Right renal cortex interstitium (tissue), 3 donors: ENCODE results near the gene COG5. TPM values are rescaled to one million over a fixed set of nuclear protein-coding genes. Genes with fewer than 3 reads are reported as not detected.
A peak's percentile ranks its signal among the peaks of the same experiment; 100 is the strongest.
"Not testable (repeated sequence)": the region's sequence is repeated elsewhere in the genome, so short reads cannot be mapped to it uniquely, and the experiment has no call there.

Experiments
- DNase-seq, 3 donors: peaks; one replicate each; pipeline ENCODE4 v3.0.0-alpha.2; 2013; ENCODE audit warnings: low read depth in 3 of 3, low spot score in 2 of 3
- polyA plus RNA-seq, 3 donors: library from polyadenylated mRNA; unstranded; fragments of 120-200 nt; gene quantifications; one replicate each; pipeline ENCODE4 v1.2.1, GENCODE V29; 2013; ENCODE audit not compliant: insufficient read length in 3 of 3

COG5 gene
- polyA plus RNA-seq, 3 donors = 31.1 to 44.2 (median 33.2) TPM

DNA sequence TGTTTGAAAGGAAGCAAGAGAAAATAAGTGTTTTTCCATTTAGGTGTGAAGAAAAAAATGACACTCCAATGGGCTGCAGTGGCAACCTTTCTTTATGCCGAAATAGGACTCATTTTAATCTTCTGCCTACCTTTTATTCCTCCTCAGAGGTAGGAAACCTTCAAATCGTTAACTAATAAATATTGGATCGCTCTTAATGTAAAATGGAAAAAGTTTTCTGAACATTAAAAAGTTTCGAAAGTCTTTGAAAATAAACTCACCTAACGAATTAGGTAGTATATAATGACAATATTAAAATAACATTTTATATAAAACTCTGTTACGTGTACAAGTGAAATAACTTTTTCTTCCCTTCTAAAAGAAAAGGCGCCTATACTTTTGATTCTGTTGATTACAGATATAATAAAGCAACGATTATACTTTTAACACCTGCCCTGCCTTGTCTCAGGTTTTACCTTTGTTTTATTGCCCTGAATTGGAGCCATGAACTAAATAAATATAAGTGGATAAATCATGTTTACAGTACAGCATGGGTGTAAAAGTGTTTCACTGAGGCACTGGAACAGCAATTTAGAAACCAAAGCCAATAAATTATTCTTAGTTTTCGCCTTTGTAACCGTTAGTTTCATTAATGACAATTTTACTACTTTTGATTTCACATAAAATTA, 17.1 kb upstream of the COG5 start:
- DNase-seq = no peak

GRCh38 chr7:107579885-107580715, 16.4 kb upstream of the COG5 start, which contains the start of gene BCAP29:
TSS of gene BCAP29 (plus strand) at chr7:107580246. CDS start at chr7:107580773, 527 bp downstream.
- no peak for DNase-seq

GRCh38 chr7:107579554-107579884, 15.8 kb upstream of the COG5 start:
- DNase-seq = no peak

DNA sequence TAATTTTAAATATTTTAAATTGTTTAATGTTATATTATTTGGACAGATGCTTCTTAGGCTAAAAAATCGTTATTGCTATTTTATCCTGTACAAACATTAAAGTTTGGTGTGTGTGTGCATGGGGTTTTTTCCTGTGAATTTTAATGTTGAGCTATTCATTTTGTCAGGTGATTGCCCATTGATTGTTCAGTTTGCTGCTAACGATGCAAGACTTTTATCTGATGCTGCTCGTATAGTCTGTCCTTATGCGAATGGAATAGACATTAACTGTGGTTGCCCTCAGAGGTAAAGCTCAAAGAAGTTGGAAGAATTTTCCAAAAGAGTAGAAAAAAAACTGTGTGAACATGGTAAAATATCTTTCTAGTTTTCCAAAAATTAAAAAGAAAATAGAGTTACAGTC, 9.8 kb upstream of the COG5 start:
- no peak for DNase-seq

DNA sequence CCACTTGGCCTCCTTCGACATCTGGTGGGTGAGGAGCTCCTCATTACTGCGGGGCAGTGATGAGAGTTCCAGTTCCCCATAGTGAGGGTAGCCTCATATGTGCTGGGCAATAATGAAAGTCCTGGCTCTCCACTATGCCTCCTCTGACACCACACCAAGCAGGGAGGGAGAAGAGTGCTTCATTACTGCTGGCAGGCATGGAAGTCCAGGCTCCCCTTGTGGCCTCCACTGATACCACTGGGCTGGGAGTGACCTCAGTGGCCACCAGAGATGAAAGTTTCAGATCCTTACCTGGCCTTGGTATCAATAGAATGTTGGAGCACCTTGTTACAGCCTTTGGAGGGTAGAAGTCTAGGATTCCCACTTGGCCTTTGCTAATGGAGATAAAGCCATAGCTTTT, 6.6 kb upstream of the COG5 start:
- DNase-seq = no peak

DNA sequence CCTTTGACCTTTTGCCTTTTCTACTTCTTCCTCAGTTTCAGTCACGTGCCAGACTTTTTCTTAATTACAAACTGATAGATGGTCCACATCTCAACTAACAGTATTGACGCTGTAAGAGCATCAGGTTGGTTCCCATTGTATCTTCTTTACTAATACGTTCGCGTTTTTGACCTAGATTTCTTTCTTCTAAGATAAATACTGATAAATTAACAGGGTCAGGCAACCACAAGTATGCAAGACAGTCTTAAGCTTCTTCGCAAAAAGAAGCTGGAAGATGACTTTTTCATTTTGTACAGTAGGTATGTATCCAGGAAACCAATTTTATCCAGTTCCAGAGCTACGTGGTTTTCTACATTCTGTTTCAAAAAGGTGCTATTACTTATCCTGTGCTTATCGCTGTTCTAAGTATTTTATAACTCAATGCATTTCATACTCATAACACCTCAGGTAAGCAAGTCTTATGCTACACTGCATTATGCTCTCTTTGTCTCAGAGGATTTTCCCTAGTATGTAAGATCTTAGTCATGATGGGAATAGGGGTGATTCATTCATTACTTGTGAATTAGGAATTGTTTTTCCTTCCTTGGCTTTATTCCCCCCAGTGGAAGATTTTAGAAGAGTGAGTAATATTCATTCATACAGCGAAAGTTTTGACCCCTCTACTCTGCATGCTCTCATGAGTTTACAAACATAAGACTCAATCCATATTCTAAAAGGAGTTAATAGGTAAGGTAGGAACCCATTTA, 1.0 kb upstream of the COG5 start:
- DNase-seq = no peak

- DNase-seq = peak in 1 of 3 donors; percentile 58
Measured at GRCh38 chr7:107563081-107563774, 492 bp downstream of the COG5 start.

DNA sequence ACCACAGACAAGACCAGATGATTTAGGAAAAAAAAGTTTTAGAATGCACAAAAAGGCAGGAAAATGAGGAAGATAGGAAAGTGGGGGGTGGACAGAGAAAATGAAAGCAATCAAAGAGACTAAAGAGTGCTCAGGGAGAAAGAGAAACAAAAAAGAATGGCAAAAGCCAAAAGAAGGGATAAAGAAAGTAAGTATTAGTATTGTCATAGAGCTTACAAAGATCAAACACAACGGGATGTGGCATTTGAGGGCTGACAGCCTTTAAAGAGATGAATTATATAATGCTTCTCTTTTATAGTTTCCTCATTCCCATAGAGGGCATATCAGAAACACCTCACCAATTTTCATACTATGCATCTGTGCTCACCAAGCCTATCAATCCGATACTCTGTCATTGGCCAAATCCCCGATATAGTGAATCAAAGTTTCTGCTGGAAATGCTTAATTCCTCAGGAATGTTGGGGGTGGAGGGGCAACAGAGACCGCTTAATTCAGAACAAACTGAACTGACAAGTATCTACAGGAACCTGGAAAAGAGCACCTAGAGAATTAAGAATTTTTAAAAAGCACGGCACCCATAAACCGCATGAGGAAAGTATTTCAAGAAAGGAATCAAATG, 2.7 kb downstream of the COG5 start:
- DNase-seq = no peak

DNA sequence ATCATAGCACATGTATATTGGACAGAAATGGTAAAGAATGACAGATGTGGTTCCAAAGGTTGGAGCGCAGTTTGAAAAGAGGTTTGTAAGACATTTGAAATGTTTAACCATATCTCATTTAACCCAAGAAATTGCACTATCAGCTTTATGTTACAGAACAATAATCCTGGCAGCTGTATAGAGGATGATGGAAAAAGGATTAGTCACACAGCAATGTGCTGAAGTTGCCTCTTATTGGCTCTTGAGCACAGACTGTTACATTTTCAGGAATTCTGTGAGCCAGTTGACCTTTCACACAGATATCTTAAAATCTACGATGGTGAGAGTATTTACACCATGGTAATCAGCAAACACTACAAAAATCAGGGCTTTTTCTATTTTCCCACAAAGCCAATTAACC, 3.9 kb downstream of the COG5 start:
- DNase-seq = no peak

- no peak for DNase-seq
Measured at GRCh38 chr7:107555893-107556292, 7.8 kb downstream of the COG5 start.

GRCh38 chr7:107551936-107552335, 11.8 kb downstream of the COG5 start:
- DNase-seq = no peak

- DNase-seq = no peak
Measured at GRCh38 chr7:107544848-107545591, 18.7 kb downstream of the COG5 start.

- no peak for DNase-seq
Measured at GRCh38 chr7:107543338-107543993, 20.3 kb downstream of the COG5 start.

- DNase-seq = no peak
Measured at GRCh38 chr7:107538001-107538400, 25.7 kb downstream of the COG5 start.

DNA sequence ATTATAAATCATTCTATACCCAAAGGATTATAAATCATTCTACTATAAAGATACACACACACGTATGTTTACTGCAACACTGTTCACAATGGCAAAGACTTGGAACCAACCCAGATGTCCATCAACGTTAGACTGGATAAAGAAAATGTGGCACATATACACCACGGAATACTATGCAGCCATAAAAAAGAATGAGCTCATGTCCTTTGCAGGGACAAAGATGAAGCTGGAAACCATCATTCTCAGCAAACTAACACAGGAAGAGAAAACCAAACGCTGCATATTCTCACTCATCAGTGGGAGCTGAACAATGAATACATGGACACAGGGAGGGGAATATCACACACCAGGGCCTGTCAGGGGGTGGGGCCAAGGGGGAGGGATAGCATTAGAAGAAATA, 26.5 kb downstream of the COG5 start:
- not testable (repeated sequence) for DNase-seq

GRCh38 chr7:107534139-107534538, 29.6 kb downstream of the COG5 start:
- DNase-seq = no peak

DNA sequence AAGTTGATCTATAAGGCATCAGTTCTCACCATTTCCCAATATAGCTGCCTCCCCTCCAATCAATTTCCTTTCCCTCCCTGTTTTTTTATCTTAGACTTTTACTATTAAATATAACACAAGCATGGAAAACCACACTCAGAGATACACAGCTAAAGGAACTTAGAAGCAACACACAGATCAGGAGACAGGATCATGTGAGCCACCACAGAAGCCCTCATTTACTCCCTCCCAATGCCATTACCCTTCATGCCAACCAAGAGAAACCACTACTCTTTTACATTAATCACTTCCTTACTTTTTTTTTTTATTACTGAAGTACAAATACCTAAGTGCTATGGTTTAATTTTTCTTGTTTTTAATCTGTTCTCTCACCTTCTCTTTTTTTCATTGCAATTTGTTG, 33.0 kb downstream of the COG5 start:
- no peak for DNase-seq

DNA sequence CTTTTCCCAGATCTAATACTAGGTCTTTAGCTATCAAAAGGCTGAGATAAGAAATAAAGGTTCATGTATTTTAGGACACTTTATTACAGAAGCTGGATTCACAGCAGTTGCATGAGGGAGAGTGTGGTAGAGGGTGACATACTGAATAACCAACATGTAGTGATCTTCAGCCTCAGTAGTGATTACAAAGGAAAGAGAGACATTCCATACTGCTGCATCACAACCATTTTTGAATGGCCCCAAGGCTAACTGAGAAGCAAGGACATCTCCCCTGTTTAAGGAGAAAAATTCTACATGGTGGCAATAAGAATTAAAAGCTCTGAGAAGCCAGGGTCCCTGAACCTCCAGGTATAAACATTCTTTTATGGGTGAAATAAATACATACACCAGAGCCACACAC, 35.3 kb downstream of the COG5 start:
- no peak for DNase-seq

DNA sequence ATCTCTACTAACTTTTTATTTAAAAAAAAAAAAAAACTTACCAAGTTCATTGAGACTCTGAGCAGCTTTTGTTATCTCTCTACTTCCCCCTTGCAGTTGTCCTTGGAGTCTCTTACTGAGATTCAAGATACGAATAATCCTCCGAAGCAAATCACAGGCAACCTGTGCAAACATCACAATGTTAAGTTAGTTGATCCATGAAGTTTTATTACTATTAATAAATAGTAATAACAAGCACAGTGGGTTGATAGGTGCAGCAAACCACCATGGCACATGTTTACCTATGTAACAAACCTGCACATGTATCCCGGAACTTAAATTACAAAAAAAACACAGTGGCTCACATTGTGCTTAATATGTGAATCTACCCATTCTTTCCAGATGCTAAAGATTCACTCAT, 36.5 kb downstream of the COG5 start:
- no peak for DNase-seq
